ENCODE results near the gene SLC22A7. TPM values are rescaled to one million over a fixed set of nuclear protein-coding genes. Genes with fewer than 3 reads are reported as not detected.

Gene SLC22A7
- total and polyA plus RNA-seq, 2 of the 8 experiments (the other 6 are each of a cell fraction or from before 2014, with no cell fraction given), result not detected

DNA sequence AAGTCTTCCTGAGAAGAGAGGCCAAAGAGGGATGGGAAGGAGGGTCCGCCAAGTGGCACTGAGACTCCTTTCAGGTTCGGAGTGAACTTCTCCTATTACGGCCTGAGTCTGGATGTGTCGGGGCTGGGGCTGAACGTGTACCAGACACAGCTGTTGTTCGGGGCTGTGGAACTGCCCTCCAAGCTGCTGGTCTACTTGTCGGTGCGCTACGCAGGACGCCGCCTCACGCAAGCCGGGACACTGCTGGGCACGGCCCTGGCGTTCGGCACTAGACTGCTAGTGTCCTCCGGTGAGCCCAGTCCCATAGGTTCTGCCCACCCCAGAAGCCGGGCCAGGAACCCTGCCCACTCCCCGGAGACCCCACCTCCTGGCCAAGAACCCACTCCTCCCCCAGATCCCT is 4.1 kb downstream of the SLC22A7 start:
- ChIA-PET CTCF (ENCODE audit: partially characterized antibody) (interaction anchor here (1.0 to 1.6 kb wide), 3 partner anchors 10 to 33 kb away, joined by 3 to 5 read pairs (median 3); no protein-coding TSS in a partner anchor), POLR2A (ENCODE audit: partially characterized antibody) (interaction anchor here (0.6 to 1.2 kb wide), 3 partner anchors 79 to 416 kb away, joined by 3 to 4 read pairs (median 3); no protein-coding TSS in a partner anchor)
- Histone ChIP-seq H3K14ac (ENCODE audit: insufficient read length) (no peak overlapping the region), H4K91ac (replicated peaks; ENCODE audit: insufficient read length, low read length) (no peak overlapping the region), H3K23me2 (ENCODE audit: low read depth, low read length) (no peaks in the 10 kb centered on the region), H3K4me2 (ENCODE audit: insufficient read depth in 1 of 2, low read depth in 2 of 2, low read length in 2 of 2) (no peak overlapping the region), H2AFZ (ENCODE audit: low read length) (no peak overlapping the region), H2BK12ac (ENCODE audit: low read depth, low read length) (no peak overlapping the region), H4K8ac (ENCODE audit: extremely low read depth, insufficient read depth, low read length) (no peak overlapping the region), H3K79me1 (ENCODE audit: low read depth, low read length) (no peaks in the 10 kb centered on the region), H3K4me1 (replicated peaks in 1 of 4; ENCODE audit: control insufficient read depth in 3 of 4, insufficient read depth in 4 of 4, low read length in 3 of 4) (peaks cover 0 to 4% (median 0%) of the 10 kb centered on the region in 4 experiments; a peak in 2 of 7 replicates), H2BK120ac (replicated peaks; ENCODE audit: low read depth, low read length) (no peak overlapping the region), H3K27ac (ENCODE audit: low read depth, low read length) (no peak overlapping the region), H2BK5ac (ENCODE audit: low read depth, low read length) (no peak overlapping the region), H3K36me3 (ENCODE audit: control insufficient read depth in 2 of 4, insufficient read depth in 4 of 4, low read length in 3 of 4) (peaks cover 0 to 5% (median 3%) of the 10 kb centered on the region in 4 experiments; a peak in 2 of 8 replicates), H3K23ac (ENCODE audit: insufficient read length) (no peak overlapping the region), H3K4ac (replicated peaks; ENCODE audit: insufficient read length, low read depth, low read length) (no peak overlapping the region), H2AK5ac (ENCODE audit: low read depth, low read length) (0 out of 2 replicates have a peak overlapping the region, but pooled peaks have one; percentile 1), H2BK20ac (ENCODE audit: low read length) (no peak overlapping the region), H2BK15ac (ENCODE audit: low read length) (no peak overlapping the region), H3K79me2 (ENCODE audit: control insufficient read depth in 1 of 2, insufficient read depth in 2 of 2, low read length in 2 of 2) (no peaks in the 10 kb centered on the region), H3K9me3 (ENCODE audit: insufficient read depth in 2 of 2, low read depth in 1 of 2, low read length in 1 of 2) (no peaks in the 10 kb centered on the region), H3K4me3 (ENCODE audit: extremely low read depth in 1 of 4, insufficient read depth in 2 of 4, low read depth in 3 of 4, low read length in 4 of 4) (no peak overlapping the region), H3K9ac (replicated peaks in 1 of 4; ENCODE audit: extremely low read depth in 1 of 4, low read depth in 3 of 4, low read length in 3 of 4) (no peak overlapping the region), H3K27me3 (replicated peaks in 1 of 4; ENCODE audit: control insufficient read depth in 3 of 4, extremely low read depth in 1 of 4, insufficient read depth in 3 of 4, low read length in 3 of 4) (no peaks in the 10 kb centered on the region; a peak in 1 of 7 replicates), H3K56ac (replicated peaks; ENCODE audit: insufficient read length, low read depth, low read length) (no peak overlapping the region), H4K20me1 (replicated peaks in 1 of 2; ENCODE audit: control insufficient read depth in 1 of 2, insufficient read depth in 2 of 2, low read length in 2 of 2) (no peaks in the 10 kb centered on the region), H4K5ac (ENCODE audit: insufficient read length, low read depth, low read length) (no peak overlapping the region), H3K18ac (ENCODE audit: extremely low read depth, low read length) (no peak overlapping the region)
- 88% methylated on average over 18 of the region's 19 CpGs; no CpG with 5 or more reads in 1 of the 2 experiments for WGBS, 2 experiments (ENCODE audit: extremely low coverage in 1 of 2, insufficient coverage in 1 of 2, insufficient read length in 1 of 2, insufficient replicate concordance in 2 of 2, low coverage in 1 of 2, low lambda C conversion rate in 2 of 2, missing lambda C conversion rate in 1 of 2)
- no peak for FAIRE-seq
- no peak for DNase-seq (ENCODE audit: low read depth in 1 of 2, low spot score in 2 of 2)
- TF ChIP-seq KDM4A (IDR thresholded peaks at IDR 0.05; ENCODE audit: low read depth, low read length, severe bottlenecking) (no peak), SIN3A (conservative IDR thresholded peaks at IDR 0.05 in 1 of 2, IDR thresholded peaks at IDR 0.05 in 1 of 2; ENCODE audit: low read depth in 1 of 2, low read length in 2 of 2) (no peak), SP4 (IDR thresholded peaks at IDR 0.05; ENCODE audit: low read length) (no peak), POU5F1 (IDR thresholded peaks at IDR 0.05; ENCODE audit: low read depth, low read length) (no peak), SP1 (IDR thresholded peaks at IDR 0.05; ENCODE audit: low read depth, low read length) (no peak), SAP30 (IDR thresholded peaks at IDR 0.05; ENCODE audit: insufficient read depth, insufficient replicate concordance, low read length) (no peak), KDM5A (IDR thresholded peaks at IDR 0.05; ENCODE audit: low read length) (no peak), TAF7 (optimal IDR thresholded peaks at IDR 0.05; ENCODE audit: borderline replicate concordance, low read depth, low read length) (no peak), ATF3 (IDR thresholded peaks at IDR 0.05; ENCODE audit: insufficient read depth, low read depth, low read length) (no peak), BCL11A (IDR thresholded peaks at IDR 0.05; ENCODE audit: low read depth in 2 of 2, low read length in 2 of 2) (no peak), HDAC2 (IDR thresholded peaks at IDR 0.05; ENCODE audit: borderline replicate concordance in 1 of 2, low read depth in 2 of 2, low read length in 2 of 2) (no peak), CREB1 (IDR thresholded peaks at IDR 0.05) (no peak), GTF2F1 (IDR thresholded peaks at IDR 0.05; ENCODE audit: borderline replicate concordance, low read depth, low read length) (no peak)
